Activated CD4-positive, alpha-beta T cell treated with anti-CD3 and anti-CD28 coated beads for 24 hours (primary cell): ENCODE results near the gene MYO1G.

ENCODE experiments used
- DNase-seq, 2 donors: peaks; one replicate each; pipeline ENCODE4 v3.0.0-alpha.2; 2020; ENCODE audit warnings: low read depth in 2 of 2

MYO1G gene

GRCh38 chr7:44967571-44968446, 11.0 kb downstream of the MYO1G start:
- DNase-seq = no peak

- no peak for DNase-seq
Measured at GRCh38 chr7:44966731-44967538, 11.9 kb downstream of the MYO1G start.

- no peak for DNase-seq
Measured at GRCh38 chr7:44965937-44966730, 12.7 kb downstream of the MYO1G start.

GRCh38 chr7:44965441-44965903, 13.3 kb downstream of the MYO1G start:
- no peak for DNase-seq

GRCh38 chr7:44964831-44965440, 13.9 kb downstream of the MYO1G start:
- DNase-seq = no peak

- no peak for DNase-seq
Measured at GRCh38 chr7:44964384-44964830, 14.4 kb downstream of the MYO1G start.

- no peak for DNase-seq
Measured at GRCh38 chr7:44963364-44964290, 15.2 kb downstream of the MYO1G start.

GRCh38 chr7:44962483-44963251, 16.1 kb downstream of the MYO1G start:
- no peak for DNase-seq

- DNase-seq = no peak
Measured at GRCh38 chr7:44961844-44962482, 16.9 kb downstream of the MYO1G start.

- no peak for DNase-seq
Measured at GRCh38 chr7:44960011-44960580, 18.7 kb downstream of the MYO1G start.

- no peak for DNase-seq
Measured at GRCh38 chr7:44959433-44959951, 19.3 kb downstream of the MYO1G start.

GRCh38 chr7:44958645-44959344, 20.0 kb downstream of the MYO1G start:
- no peak for DNase-seq

GRCh38 chr7:44956157-44956766, 22.6 kb downstream of the MYO1G start:
- DNase-seq = no peak

GRCh38 chr7:44955733-44956132, 23.1 kb downstream of the MYO1G start:
- no peak for DNase-seq

- DNase-seq = no peak
Measured at GRCh38 chr7:44953156-44953555, 25.7 kb downstream of the MYO1G start.

- no peak for DNase-seq
Measured at GRCh38 chr7:44949303-44949702, 29.5 kb downstream of the MYO1G start.

GRCh38 chr7:44945479-44945878, 33.3 kb downstream of the MYO1G start:
- DNase-seq = no peak
